ENCODE measurements around the gene COBLL1.

COBLL1 gene

GRCh38 chr2:164681009-164681408, 160.6 kb downstream of the COBLL1 start:
- no peak for DNase-seq (ENCODE audit: low read depth, low spot score)

- DNase-seq (ENCODE audit: low read depth, low spot score), result no peak
Observed at GRCh38 chr2:164678631-164679149, 162.9 kb downstream of the COBLL1 start.

- no peak for DNase-seq (ENCODE audit: low read depth, low spot score)
Observed at GRCh38 chr2:164677733-164678132, 163.9 kb downstream of the COBLL1 start.

GRCh38 chr2:164677271-164677670, 164.4 kb downstream of the COBLL1 start:
- no peak for DNase-seq (ENCODE audit: low read depth, low spot score)

GRCh38 chr2:164675687-164676086, 165.9 kb downstream of the COBLL1 start:
- DNase-seq (ENCODE audit: low read depth, low spot score), result no peak

- DNase-seq (ENCODE audit: low read depth, low spot score), result no peak
Observed at GRCh38 chr2:164675027-164675426, 166.6 kb downstream of the COBLL1 start.

- DNase-seq (ENCODE audit: low read depth, low spot score), result no peak
Observed at GRCh38 chr2:164671664-164672396, 169.8 kb downstream of the COBLL1 start.

GRCh38 chr2:164669291-164669690, 172.3 kb downstream of the COBLL1 start:
- no peak for DNase-seq (ENCODE audit: low read depth, low spot score)

- no peak for DNase-seq (ENCODE audit: low read depth, low spot score)
Observed at GRCh38 chr2:164667566-164667965, 174.1 kb downstream of the COBLL1 start.

GRCh38 chr2:164664070-164664469, 177.6 kb downstream of the COBLL1 start:
- no peak for DNase-seq (ENCODE audit: low read depth, low spot score)

- no peak for DNase-seq (ENCODE audit: low read depth, low spot score)
Observed at GRCh38 chr2:164662868-164663631, 178.6 kb downstream of the COBLL1 start.

- no peak for DNase-seq (ENCODE audit: low read depth, low spot score)
Observed at GRCh38 chr2:164662066-164662465, 179.6 kb downstream of the COBLL1 start.

- DNase-seq (ENCODE audit: low read depth, low spot score), result no peak
Observed at GRCh38 chr2:164661349-164661748, 180.3 kb downstream of the COBLL1 start.

GRCh38 chr2:164657129-164657528, 184.5 kb downstream of the COBLL1 start:
- DNase-seq (ENCODE audit: low read depth, low spot score), result no peak

GRCh38 chr2:164655750-164656149, 185.9 kb downstream of the COBLL1 start:
- DNase-seq (ENCODE audit: low read depth, low spot score), result no peak

GRCh38 chr2:164655336-164655735, 186.3 kb downstream of the COBLL1 start:
- DNase-seq (ENCODE audit: low read depth, low spot score), result no peak

GRCh38 chr2:164651361-164651760, 190.3 kb downstream of the COBLL1 start:
- DNase-seq (ENCODE audit: low read depth, low spot score), result no peak

GRCh38 chr2:164644036-164644700, 197.5 kb downstream of the COBLL1 start:
- no peak for DNase-seq (ENCODE audit: low read depth, low spot score)

- DNase-seq (ENCODE audit: low read depth, low spot score), result no peak
Observed at GRCh38 chr2:164642946-164643555, 198.6 kb downstream of the COBLL1 start.

- DNase-seq (ENCODE audit: low read depth, low spot score), result no peak
Observed at GRCh38 chr2:164642268-164642667, 199.4 kb downstream of the COBLL1 start.
